MCF 10A (cell line): ENCODE data around the gene AAGAB. TPM values are rescaled to one million over a fixed set of nuclear protein-coding genes. Genes with fewer than 3 reads are reported as not detected.

ENCODE experiments used
- BruUV-seq: library from RNA; stranded (reverse); fragments of 400-500 nt; replicated peaks from 2 replicates; lab custom pipeline; 2021; lab: Mats Ljungman, UMichigan
- CTCF ChIA-PET: fragments of 300-600 bp; sonication (Branson Sonifier 250); formaldehyde crosslinking; extraction: SDS; loops from one replicate; lab custom pipeline; 2021; ENCODE audit warnings: antibody characterized with exemption, inconsistent platforms; lab: Yijun Ruan, JAX
- POLR2A ChIA-PET: fragments of 300-600, 350-650 bp; sonication (Branson Sonifier 250); formaldehyde crosslinking; extraction: SDS; loops from one replicate; lab custom pipeline; 2020; ENCODE audit warnings: antibody characterized with exemption, inconsistent platforms; lab: Yijun Ruan, JAX
- DNase-seq: peaks from one replicate; pipeline ENCODE4 v3.0.0-alpha.2; 2018; ENCODE audit not compliant: unreplicated experiment
- H3K27ac Mint-ChIP-seq: one replicate; pipeline ENCODE4 v1.8.0; 2022; ENCODE audit warnings: mild to moderate bottlenecking, low read depth, mixed read lengths; ENCODE audit not compliant: unreplicated experiment
- H3K27me3 Mint-ChIP-seq: one replicate; pipeline ENCODE4 v1.8.0; 2022; ENCODE audit warnings: mixed read lengths; ENCODE audit not compliant: insufficient read depth, unreplicated experiment
- H3K36me3 Mint-ChIP-seq: one replicate; pipeline ENCODE4 v1.8.0; 2022; ENCODE audit warnings: mild to moderate bottlenecking, moderate library complexity, mixed read lengths; ENCODE audit not compliant: insufficient read depth, unreplicated experiment
- H3K4me1 Mint-ChIP-seq: one replicate; pipeline ENCODE4 v1.8.0; 2022; ENCODE audit warnings: mixed read lengths; ENCODE audit not compliant: insufficient read depth, unreplicated experiment
- H3K4me3 Mint-ChIP-seq: one replicate; pipeline ENCODE4 v1.8.0; 2022; ENCODE audit warnings: mild to moderate bottlenecking, moderate library complexity, mixed read lengths; ENCODE audit not compliant: unreplicated experiment
- H3K9me3 Mint-ChIP-seq: one replicate; pipeline ENCODE4 v1.8.0; 2022; ENCODE audit warnings: mixed read lengths; ENCODE audit not compliant: unreplicated experiment
- intact Hi-C: fragments of 100-400 bp; cut with micrococcal nuclease; formaldehyde crosslinking; loops from 2 replicates; pipeline ENCODE4 v1.14.1; 2022
- total RNA-seq: library from RNA; stranded (reverse); gene quantifications from 2 replicates; pipeline ENCODE4 v1.2.3, GENCODE V29; 2022
- TF ChIP-seq, protein P1 (sequence below): fragments of 200-600 bp; IDR thresholded peaks from one replicate; pipeline ENCODE4 v1.8.0; 2022; ENCODE audit warnings: antibody characterized with exemption, mild to moderate bottlenecking; ENCODE audit not compliant: unreplicated experiment

Gene AAGAB
- total RNA-seq, 1 experiment from 2014 or later, result 52.7 TPM

- intact Hi-C loops, result no loop called here
- Mint-ChIP-seq H3K36me3 (peaks cover 86% of the 10 kb centered on the region), H3K4me1 (no peaks in the 10 kb centered on the region), H3K27me3 (no peaks in the 10 kb centered on the region), H3K4me3 (no peak overlapping the region), H3K27ac (no peak overlapping the region), H3K9me3 (no peaks in the 10 kb centered on the region)
- BruUV-seq, result no TSS peak
- ChIA-PET CTCF (interaction anchor here (0.7 to 1.1 kb wide), 2 partner anchors 10 to 36 kb away, joined by 3 to 4 read pairs; no protein-coding TSS in a partner anchor), POLR2A (interaction anchor here (0.9 to 1.2 kb wide), 3 partner anchors 9 to 36 kb away, joined by 3 read pairs; no protein-coding TSS in a partner anchor)
- DNase-seq, result no peak
- TF ChIP-seq, protein P1, sequence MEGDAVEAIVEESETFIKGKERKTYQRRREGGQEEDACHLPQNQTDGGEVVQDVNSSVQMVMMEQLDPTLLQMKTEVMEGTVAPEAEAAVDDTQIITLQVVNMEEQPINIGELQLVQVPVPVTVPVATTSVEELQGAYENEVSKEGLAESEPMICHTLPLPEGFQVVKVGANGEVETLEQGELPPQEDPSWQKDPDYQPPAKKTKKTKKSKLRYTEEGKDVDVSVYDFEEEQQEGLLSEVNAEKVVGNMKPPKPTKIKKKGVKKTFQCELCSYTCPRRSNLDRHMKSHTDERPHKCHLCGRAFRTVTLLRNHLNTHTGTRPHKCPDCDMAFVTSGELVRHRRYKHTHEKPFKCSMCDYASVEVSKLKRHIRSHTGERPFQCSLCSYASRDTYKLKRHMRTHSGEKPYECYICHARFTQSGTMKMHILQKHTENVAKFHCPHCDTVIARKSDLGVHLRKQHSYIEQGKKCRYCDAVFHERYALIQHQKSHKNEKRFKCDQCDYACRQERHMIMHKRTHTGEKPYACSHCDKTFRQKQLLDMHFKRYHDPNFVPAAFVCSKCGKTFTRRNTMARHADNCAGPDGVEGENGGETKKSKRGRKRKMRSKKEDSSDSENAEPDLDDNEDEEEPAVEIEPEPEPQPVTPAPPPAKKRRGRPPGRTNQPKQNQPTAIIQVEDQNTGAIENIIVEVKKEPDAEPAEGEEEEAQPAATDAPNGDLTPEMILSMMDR, result no peak
Observed at GRCh38 chr15:67202991-67203390, 51.5 kb downstream of the AAGAB start.

DNA sequence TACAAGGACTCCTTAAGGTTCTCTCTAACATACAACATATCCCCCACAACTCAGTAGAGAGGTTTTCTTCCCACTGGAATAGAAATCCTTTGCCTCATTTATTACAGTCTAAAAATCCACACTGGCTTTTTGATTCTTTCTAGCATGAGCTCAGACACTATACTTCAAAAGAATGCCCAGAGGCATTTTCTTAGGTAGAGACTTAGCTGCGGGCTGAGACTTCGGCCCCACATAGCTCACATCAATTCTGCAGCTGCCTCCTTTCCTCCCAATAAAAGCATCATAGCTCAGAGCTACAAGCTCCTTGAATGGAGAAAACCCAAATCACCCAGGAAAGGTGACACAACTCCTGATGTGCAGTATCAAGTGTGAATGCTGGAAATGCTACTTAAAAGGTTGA lies 52.4 kb downstream of the AAGAB start:
- intact Hi-C loops, result no loop called here
- POLR2A ChIA-PET, result interaction anchor here (0.9 to 1.4 kb wide), 2 partner anchors 9 to 37 kb away, joined by 3 to 4 read pairs; no protein-coding TSS in a partner anchor
- peaks cover 82% of the 10 kb centered on the region for H3K36me3 Mint-ChIP-seq
- no peaks in the 10 kb centered on the region for H3K9me3 Mint-ChIP-seq
- TF ChIP-seq, protein P1, result no peak
- DNase-seq, result no peak
- TSS peak; percentile 83 for BruUV-seq
- H3K4me1 Mint-ChIP-seq, result no peaks in the 10 kb centered on the region
- CTCF ChIA-PET, result interaction anchor here (1.1 kb wide), 1 partner anchor 37 kb away, joined by 4 read pairs; no protein-coding TSS in a partner anchor
- H3K4me3 Mint-ChIP-seq, result no peak overlapping the region
- H3K27me3 Mint-ChIP-seq, result no peaks in the 10 kb centered on the region
- no peak overlapping the region for H3K27ac Mint-ChIP-seq

DNA sequence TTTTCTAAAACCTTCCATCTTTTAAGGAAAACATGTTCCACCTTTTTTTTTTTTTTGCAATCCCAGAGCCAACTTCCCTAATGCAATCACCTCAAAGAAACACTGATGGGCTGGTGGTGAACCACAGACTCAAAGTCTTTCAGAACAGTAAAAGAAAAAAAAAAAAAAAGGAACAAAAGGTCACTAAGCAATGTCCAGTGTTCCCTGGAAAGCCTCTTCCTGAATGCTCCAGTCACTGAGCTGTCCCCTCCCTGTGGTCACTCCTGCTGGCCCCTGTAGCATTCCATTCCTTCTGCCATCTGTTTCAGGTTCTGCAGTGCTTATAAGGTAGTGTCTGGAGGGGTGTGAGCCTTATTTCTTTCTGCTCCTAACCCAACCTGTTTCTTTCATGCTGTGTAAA lies 53.3 kb downstream of the AAGAB start:
- no peak overlapping the region for H3K4me3 Mint-ChIP-seq
- intact Hi-C loops, result no loop called here
- H3K4me1 Mint-ChIP-seq, result no peaks in the 10 kb centered on the region
- H3K27ac Mint-ChIP-seq, result no peak overlapping the region
- TF ChIP-seq, protein P1, result no peak
- no peaks in the 10 kb centered on the region for H3K27me3 Mint-ChIP-seq
- POLR2A ChIA-PET, result interaction anchor here (1.4 to 1.6 kb wide), 3 partner anchors 9 to 23 kb away, joined by 3 to 4 read pairs (median 3); no protein-coding TSS in a partner anchor
- BruUV-seq, result no TSS peak
- no peak for DNase-seq
- H3K9me3 Mint-ChIP-seq, result no peaks in the 10 kb centered on the region
- H3K36me3 Mint-ChIP-seq, result peaks cover 75% of the 10 kb centered on the region
- CTCF ChIA-PET, result interaction anchor here (0.7 to 0.9 kb wide), 3 partner anchors 21 to 85 kb away, joined by 3 to 8 read pairs (median 3); no protein-coding TSS in a partner anchor

DNA sequence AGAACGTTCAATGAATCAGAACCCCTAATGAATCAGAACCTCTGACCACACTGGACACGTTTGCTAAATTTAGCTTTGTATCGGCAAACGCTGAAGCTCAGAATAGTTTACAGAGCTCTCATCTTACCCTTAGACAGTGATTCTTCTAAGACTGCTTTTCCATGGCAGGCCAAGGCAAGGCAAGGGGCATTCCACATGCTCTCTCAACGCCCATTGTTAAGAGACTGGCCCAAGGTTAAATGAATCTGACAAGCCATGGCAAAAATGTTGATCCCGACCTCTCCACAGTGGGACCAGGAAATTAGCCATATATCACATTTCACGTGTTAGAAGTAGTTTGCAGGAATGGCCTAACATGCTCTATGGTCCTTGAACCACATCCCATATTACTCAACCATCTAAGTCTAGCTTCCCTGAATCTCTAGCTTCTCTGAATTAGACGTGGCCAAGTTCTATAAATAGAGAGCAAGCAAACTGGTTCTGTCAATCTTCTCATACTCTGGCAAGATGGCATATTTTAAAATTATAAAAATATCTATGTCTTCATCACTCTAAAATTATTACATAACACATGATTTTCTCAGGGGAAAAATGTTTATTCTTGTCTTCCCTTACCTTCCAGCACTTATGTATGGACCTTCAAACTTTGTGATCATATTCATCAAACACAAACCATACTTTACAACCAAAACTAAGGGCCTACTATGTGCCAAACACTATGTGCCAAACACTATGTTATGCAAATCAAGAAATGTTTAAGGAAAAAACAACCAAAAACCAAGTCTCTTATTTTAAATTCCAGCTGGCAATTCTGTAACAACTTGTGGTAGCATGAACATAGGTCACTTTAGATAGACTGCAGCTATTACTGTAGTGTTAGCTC lies 54.3 kb downstream of the AAGAB start:
- Mint-ChIP-seq H3K4me1 (no peaks in the 10 kb centered on the region), H3K27ac (no peak overlapping the region)

More for the DNA sequence above, 54.3 kb downstream of the AAGAB start:
- Mint-ChIP-seq H3K36me3 (peaks cover 65% of the 10 kb centered on the region), H3K27me3 (no peaks in the 10 kb centered on the region), H3K9me3 (no peaks in the 10 kb centered on the region), H3K4me3 (no peak overlapping the region)
- intact Hi-C loops, result no loop called here
- TF ChIP-seq, protein P1, result no peak
- BruUV-seq, result no TSS peak
- DNase-seq, result no peak
- CTCF ChIA-PET, result interaction anchor here (0.7 to 1.6 kb wide), 3 partner anchors 9 to 84 kb away, joined by 3 to 8 read pairs (median 4); no protein-coding TSS in a partner anchor
- POLR2A ChIA-PET, result interaction anchor here (1.0 to 1.6 kb wide), 4 partner anchors 10 to 25 kb away, joined by 3 read pairs; no protein-coding TSS in a partner anchor
